Measurements from ENCODE around the gene NFYB. TPM values are rescaled to one million over a fixed set of nuclear protein-coding genes. Genes with fewer than 3 reads are reported as not detected.

Gene NFYB
- 18.7 and 19.4 TPM in 2 replicates for polyA plus RNA-seq (2013)

DNA sequence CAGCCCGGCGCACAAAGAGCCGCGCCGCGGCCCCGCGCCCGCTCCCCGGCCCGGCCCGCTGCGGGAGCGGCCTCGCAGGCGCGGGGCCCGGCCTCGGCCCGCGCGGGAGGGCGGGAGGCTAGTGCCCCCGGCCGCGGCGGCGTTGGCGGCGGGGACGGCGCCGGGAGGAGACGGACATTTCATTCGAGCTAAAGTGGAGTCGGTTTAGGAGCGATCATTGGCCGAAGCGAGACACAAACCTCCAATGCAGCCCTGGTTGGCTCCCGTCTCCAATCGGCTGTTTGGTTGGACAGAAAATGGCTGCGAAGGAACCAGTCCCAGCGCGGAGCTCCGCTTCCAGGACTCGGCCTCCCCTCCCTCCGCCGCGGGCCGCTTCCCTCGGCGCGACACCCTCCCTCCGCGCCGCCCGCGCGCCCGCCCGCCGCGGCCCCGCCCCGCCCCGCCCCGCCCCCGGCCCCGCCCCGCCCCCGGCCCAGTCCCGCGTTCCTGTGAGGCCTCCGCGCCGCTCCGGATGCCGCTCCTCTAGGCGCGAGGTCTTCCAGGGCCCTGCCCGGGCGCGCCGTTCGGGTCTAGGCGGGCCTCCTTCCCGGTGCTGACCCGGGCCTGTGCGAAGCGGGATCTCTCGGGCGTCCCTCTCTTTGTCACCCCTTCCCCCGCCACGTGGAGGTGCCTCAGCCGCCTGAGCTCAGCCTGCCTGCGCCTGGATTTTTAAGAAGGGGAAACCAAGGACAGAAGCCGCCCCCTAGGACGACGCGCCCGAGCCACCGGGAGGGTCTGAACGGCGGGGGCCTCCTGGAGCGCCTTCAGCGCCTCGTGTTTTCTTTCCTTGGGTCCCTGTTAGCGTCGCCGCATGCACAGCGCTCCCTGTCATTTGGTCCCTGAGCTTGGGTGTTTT, at the start of gene NFYB:
Gene NFYB, minus strand, starts transcription at position 309 of the 895 bp plus-strand sequence. CDS start 2,757 bp downstream, outside the sequence.
- DNase-seq: peak; percentile 94 to 97

DNA sequence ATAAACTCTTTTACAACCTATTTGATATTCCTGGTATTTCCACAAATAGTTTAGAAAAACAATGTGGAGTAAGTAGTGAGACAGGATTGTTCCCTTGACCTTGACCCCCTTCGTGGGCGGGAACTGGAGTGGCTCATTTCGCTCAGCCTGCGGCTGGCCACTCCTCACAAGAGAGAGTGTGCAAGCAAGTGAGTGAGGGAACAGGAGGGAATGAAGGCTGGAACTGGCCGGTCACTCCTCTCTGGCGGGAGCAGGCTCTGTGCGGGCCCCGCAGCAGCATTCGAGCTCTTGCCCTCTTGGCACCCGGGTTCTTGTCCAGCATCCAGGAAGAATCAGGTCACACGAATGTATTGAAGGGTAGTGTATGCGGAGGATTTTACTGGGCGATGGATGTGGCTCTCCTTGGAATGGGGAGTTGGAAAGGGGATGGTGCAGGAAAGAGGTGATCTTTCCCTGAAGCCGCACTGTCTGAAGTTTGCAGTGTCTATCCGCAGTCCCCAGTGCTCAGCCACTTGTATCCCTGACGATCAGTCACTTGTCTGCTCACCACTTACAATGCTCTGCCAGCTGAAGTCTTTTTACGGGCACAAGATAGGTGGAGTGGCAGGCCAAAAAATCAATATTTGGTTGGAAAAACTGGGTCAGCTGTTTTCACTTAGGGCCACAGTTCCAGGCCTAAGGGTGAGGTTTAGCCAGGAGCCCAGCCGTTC, 49.6 kb upstream of the NFYB start:
- no peak overlapping the region for H4K91ac ChIP-seq (ENCODE audit: low read depth, low read length)
- H3K79me1 ChIP-seq (ENCODE audit: low read length): no peaks in the 10 kb centered on the region
- no CpG with 5 or more reads among the region's 18 CpGs for WGBS (ENCODE audit: extremely low coverage, insufficient coverage, insufficient read length)
- H3K27me3 ChIP-seq (ENCODE audit: insufficient read depth, low read length): no peaks in the 10 kb centered on the region
- DNase-seq: no peak
- no peak overlapping the region for H2BK5ac ChIP-seq (ENCODE audit: low read depth, low read length, poor library complexity)
- H3K4me3 ChIP-seq (ENCODE audit: low read depth, low read length): no peak overlapping the region
- H2AFZ ChIP-seq (ENCODE audit: insufficient read depth, low read length, poor library complexity): no peak overlapping the region
- H3K9ac ChIP-seq (ENCODE audit: low read length): no peak overlapping the region
- H4K8ac ChIP-seq (ENCODE audit: low read depth, low read length): no peak overlapping the region
- H3K4me1 ChIP-seq (ENCODE audit: control insufficient read depth in 1 of 2, insufficient read depth in 2 of 2, low read length in 2 of 2): no peaks in the 10 kb centered on the region
- no peak overlapping the region for H3K18ac ChIP-seq (ENCODE audit: low read length)
- no peaks in the 10 kb centered on the region for H3K79me2 ChIP-seq (ENCODE audit: control insufficient read depth, insufficient read depth, low read length, poor library complexity)
- H3K14ac ChIP-seq (ENCODE audit: low read length): no peak overlapping the region
- no peak overlapping the region for H3K27ac ChIP-seq (ENCODE audit: low read depth, low read length)
- no peak overlapping the region for H2AK5ac ChIP-seq (ENCODE audit: low read length)
- H2BK120ac ChIP-seq (ENCODE audit: insufficient read depth, low read length, poor library complexity): no peak overlapping the region
- H3K36me3 ChIP-seq (ENCODE audit: control insufficient read depth in 1 of 2, insufficient read depth in 2 of 2, low read length in 2 of 2): no peaks in the 10 kb centered on the region
- H4K12ac ChIP-seq (ENCODE audit: low read depth, low read length): no peak overlapping the region
- H3K9me3 ChIP-seq (ENCODE audit: insufficient read depth, low read depth, low read length): peaks cover 15% of the 10 kb centered on the region
- no peak overlapping the region for H3K23ac ChIP-seq (ENCODE audit: low read length)
- H3K4ac ChIP-seq (ENCODE audit: low read depth, low read length): no peak overlapping the region
- no peak overlapping the region for H2BK12ac ChIP-seq (ENCODE audit: low read length)
- no peak overlapping the region for H3K4me2 ChIP-seq (ENCODE audit: low read length)

More for the DNA sequence above, at the start of gene NFYB:
- Histone ChIP-seq H3K4me3 (ENCODE audit: low read depth, low read length) (peak within 1 kb of the TSS; percentile 89), H3K36me3 (ENCODE audit: control insufficient read depth in 1 of 2, insufficient read depth in 2 of 2, low read length in 2 of 2) (peaks cover 2% of the 10 kb centered on the region in 2 experiments), H3K18ac (ENCODE audit: low read length) (peak within 1 kb of the TSS; percentile 83), H3K9ac (ENCODE audit: low read length) (peak within 1 kb of the TSS; percentile 95), H4K91ac (ENCODE audit: low read depth, low read length) (peak within 1 kb of the TSS; percentile 91), H3K9me3 (ENCODE audit: insufficient read depth, low read depth, low read length) (no peaks in the 10 kb centered on the region), H3K4me1 (ENCODE audit: control insufficient read depth in 1 of 2, insufficient read depth in 2 of 2, low read length in 2 of 2) (peaks cover 6 to 9% of the 10 kb centered on the region in 2 experiments), H2AFZ (ENCODE audit: insufficient read depth, low read length, poor library complexity) (peak within 1 kb of the TSS; percentile 88), H3K79me2 (ENCODE audit: control insufficient read depth, insufficient read depth, low read length, poor library complexity) (peaks cover 2% of the 10 kb centered on the region), H3K23ac (ENCODE audit: low read length) (no peak within 1 kb of the TSS), H3K79me1 (ENCODE audit: low read length) (peaks cover 6% of the 10 kb centered on the region), H2BK5ac (ENCODE audit: low read depth, low read length, poor library complexity) (peak within 1 kb of the TSS; percentile 62), H3K14ac (ENCODE audit: low read length) (peak within 1 kb of the TSS; percentile 90), H3K27me3 (ENCODE audit: insufficient read depth, low read length) (no peaks in the 10 kb centered on the region), H2BK120ac (ENCODE audit: insufficient read depth, low read length, poor library complexity) (peak within 1 kb of the TSS; percentile 67), H3K4ac (ENCODE audit: low read depth, low read length) (peak within 1 kb of the TSS; percentile 60), H2AK5ac (ENCODE audit: low read length) (no peak within 1 kb of the TSS), H3K27ac (ENCODE audit: low read depth, low read length) (peak within 1 kb of the TSS; percentile 99), H4K8ac (ENCODE audit: low read depth, low read length) (peak within 1 kb of the TSS; percentile 97), H4K12ac (ENCODE audit: low read depth, low read length) (peak within 1 kb of the TSS; percentile 91), H3K4me2 (ENCODE audit: low read length) (peak within 1 kb of the TSS; percentile 96), H2BK12ac (ENCODE audit: low read length) (peak within 1 kb of the TSS; percentile 41)
- no CpG with 5 or more reads among the region's 111 CpGs for WGBS (ENCODE audit: extremely low coverage, insufficient coverage, insufficient read length)

DNA sequence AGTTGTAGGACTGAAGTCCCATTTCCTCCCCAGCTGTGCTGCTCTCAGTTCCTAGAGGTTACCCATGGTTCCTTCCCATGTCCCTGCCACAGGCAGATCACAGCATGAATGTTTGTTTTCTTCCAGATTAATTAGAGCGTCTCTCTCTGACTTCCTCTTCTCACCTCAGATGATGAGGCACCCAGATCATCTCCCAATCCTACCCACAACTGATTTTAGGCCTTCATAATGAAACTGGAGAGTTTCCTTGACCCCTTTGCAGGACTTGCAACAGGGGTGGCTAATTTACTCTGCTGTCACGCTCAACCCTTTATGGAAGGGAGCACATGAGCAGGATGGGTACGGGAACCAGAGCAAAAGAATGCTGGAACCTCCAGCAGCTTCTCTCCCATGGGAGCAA, 45.4 kb upstream of the NFYB start:
- no peak for DNase-seq
- H2BK120ac ChIP-seq (ENCODE audit: insufficient read depth, low read length, poor library complexity): no peak overlapping the region
- H3K4ac ChIP-seq (ENCODE audit: low read depth, low read length): no peak overlapping the region
- no peak overlapping the region for H3K14ac ChIP-seq (ENCODE audit: low read length)
- no peak overlapping the region for H2AK5ac ChIP-seq (ENCODE audit: low read length)
- WGBS (ENCODE audit: extremely low coverage, insufficient coverage, insufficient read length): no CpG with 5 or more reads among the region's 3 CpGs
- no peak overlapping the region for H4K91ac ChIP-seq (ENCODE audit: low read depth, low read length)
- H2AFZ ChIP-seq (ENCODE audit: insufficient read depth, low read length, poor library complexity): no peak overlapping the region
- H3K79me1 ChIP-seq (ENCODE audit: low read length): no peaks in the 10 kb centered on the region
- no peak overlapping the region for H3K23ac ChIP-seq (ENCODE audit: low read length)
- H3K9me3 ChIP-seq (ENCODE audit: insufficient read depth, low read depth, low read length): peaks cover 15% of the 10 kb centered on the region
- H4K12ac ChIP-seq (ENCODE audit: low read depth, low read length): no peak overlapping the region
- no peak overlapping the region for H2BK5ac ChIP-seq (ENCODE audit: low read depth, low read length, poor library complexity)
- H3K36me3 ChIP-seq (ENCODE audit: control insufficient read depth in 1 of 2, insufficient read depth in 2 of 2, low read length in 2 of 2): no peaks in the 10 kb centered on the region
- H3K27ac ChIP-seq (ENCODE audit: low read depth, low read length): no peak overlapping the region
- no peak overlapping the region for H3K4me2 ChIP-seq (ENCODE audit: low read length)
- no peak overlapping the region for H3K18ac ChIP-seq (ENCODE audit: low read length)
- no peaks in the 10 kb centered on the region for H3K79me2 ChIP-seq (ENCODE audit: control insufficient read depth, insufficient read depth, low read length, poor library complexity)
- no peaks in the 10 kb centered on the region for H3K27me3 ChIP-seq (ENCODE audit: insufficient read depth, low read length)
- no peak overlapping the region for H3K4me3 ChIP-seq (ENCODE audit: low read depth, low read length)
- no peak overlapping the region for H3K9ac ChIP-seq (ENCODE audit: low read length)
- no peaks in the 10 kb centered on the region for H3K4me1 ChIP-seq (ENCODE audit: control insufficient read depth in 1 of 2, insufficient read depth in 2 of 2, low read length in 2 of 2)
- H4K8ac ChIP-seq (ENCODE audit: low read depth, low read length): no peak overlapping the region
- H2BK12ac ChIP-seq (ENCODE audit: low read length): no peak overlapping the region

DNA sequence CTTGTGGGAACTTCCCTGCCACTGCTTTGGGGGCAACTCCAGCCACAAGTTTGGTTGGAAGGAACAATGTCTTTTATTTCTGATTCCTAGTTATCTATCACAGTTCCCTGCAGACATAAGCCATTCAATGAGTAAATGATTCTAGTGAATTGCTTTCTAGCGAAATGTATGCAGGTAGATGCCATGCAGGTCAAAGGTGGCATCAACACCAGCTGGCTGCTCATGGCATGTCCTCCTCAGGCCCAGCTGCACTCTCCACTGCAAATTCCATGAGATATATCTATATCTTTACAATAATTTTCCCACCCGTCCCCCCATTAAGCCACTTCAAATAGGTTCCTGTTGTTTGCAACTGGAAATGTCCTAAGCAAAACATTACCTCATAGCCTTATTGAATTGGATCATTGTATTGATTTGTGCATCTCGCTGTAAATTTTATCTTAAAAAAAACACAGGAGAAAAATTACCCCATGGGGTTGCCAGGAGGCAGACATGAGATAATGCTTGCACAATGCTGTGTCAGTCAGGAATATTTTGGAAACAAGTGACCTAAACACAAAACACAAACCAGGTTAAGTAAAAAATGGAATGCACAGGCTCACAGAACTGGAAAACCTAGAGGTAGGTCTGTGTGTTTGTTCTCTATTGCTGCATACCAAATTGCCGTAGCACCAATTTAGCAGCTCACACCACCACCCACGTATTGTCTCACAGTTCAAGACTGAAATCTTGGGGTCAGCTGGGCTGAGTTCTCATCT, 44.8 kb upstream of the NFYB start:
- H4K8ac ChIP-seq (ENCODE audit: low read depth, low read length): no peak overlapping the region
- no peak overlapping the region for H3K4ac ChIP-seq (ENCODE audit: low read depth, low read length)
- peaks cover 4 to 5% of the 10 kb centered on the region in 2 experiments for H3K4me1 ChIP-seq (ENCODE audit: control insufficient read depth in 1 of 2, insufficient read depth in 2 of 2, low read length in 2 of 2)
- peak; percentile 84 to 92 for DNase-seq
- H3K36me3 ChIP-seq (ENCODE audit: control insufficient read depth in 1 of 2, insufficient read depth in 2 of 2, low read length in 2 of 2): no peaks in the 10 kb centered on the region
- H2AFZ ChIP-seq (ENCODE audit: insufficient read depth, low read length, poor library complexity): no peak overlapping the region
- H3K27ac ChIP-seq (ENCODE audit: low read depth, low read length): no peak overlapping the region
- H3K27me3 ChIP-seq (ENCODE audit: insufficient read depth, low read length): no peaks in the 10 kb centered on the region
- no peak overlapping the region for H3K18ac ChIP-seq (ENCODE audit: low read length)
- no CpG with 5 or more reads among the region's 5 CpGs for whole genome bisulfite sequencing (ENCODE audit: extremely low coverage, insufficient coverage, insufficient read length)
- H3K14ac ChIP-seq (ENCODE audit: low read length): no peak overlapping the region
- no peak overlapping the region for H3K4me2 ChIP-seq (ENCODE audit: low read length)
- no peak overlapping the region for H2BK12ac ChIP-seq (ENCODE audit: low read length)
- no peaks in the 10 kb centered on the region for H3K79me1 ChIP-seq (ENCODE audit: low read length)
- H4K12ac ChIP-seq (ENCODE audit: low read depth, low read length): no peak overlapping the region
- H4K91ac ChIP-seq (ENCODE audit: low read depth, low read length): no peak overlapping the region
- H3K9me3 ChIP-seq (ENCODE audit: insufficient read depth, low read depth, low read length): peaks cover 14% of the 10 kb centered on the region
- no peak overlapping the region for H3K23ac ChIP-seq (ENCODE audit: low read length)
- no peak overlapping the region for H2AK5ac ChIP-seq (ENCODE audit: low read length)
- no peak overlapping the region for H3K9ac ChIP-seq (ENCODE audit: low read length)
- H2BK5ac ChIP-seq (ENCODE audit: low read depth, low read length, poor library complexity): no peak overlapping the region
- H3K4me3 ChIP-seq (ENCODE audit: low read depth, low read length): no peak overlapping the region
- no peaks in the 10 kb centered on the region for H3K79me2 ChIP-seq (ENCODE audit: control insufficient read depth, insufficient read depth, low read length, poor library complexity)
- H2BK120ac ChIP-seq (ENCODE audit: insufficient read depth, low read length, poor library complexity): peak overlapping the region; percentile 38
